Measurements from ENCODE around the gene NHLRC1. TPM values are rescaled to one million over a fixed set of nuclear protein-coding genes. Genes with fewer than 3 reads are reported as not detected.
A peak's percentile ranks its signal among the peaks of the same experiment; 100 is the strongest.

NHLRC1 gene
- total RNA-seq, 1 experiment from 2014 or later: not detected

DNA sequence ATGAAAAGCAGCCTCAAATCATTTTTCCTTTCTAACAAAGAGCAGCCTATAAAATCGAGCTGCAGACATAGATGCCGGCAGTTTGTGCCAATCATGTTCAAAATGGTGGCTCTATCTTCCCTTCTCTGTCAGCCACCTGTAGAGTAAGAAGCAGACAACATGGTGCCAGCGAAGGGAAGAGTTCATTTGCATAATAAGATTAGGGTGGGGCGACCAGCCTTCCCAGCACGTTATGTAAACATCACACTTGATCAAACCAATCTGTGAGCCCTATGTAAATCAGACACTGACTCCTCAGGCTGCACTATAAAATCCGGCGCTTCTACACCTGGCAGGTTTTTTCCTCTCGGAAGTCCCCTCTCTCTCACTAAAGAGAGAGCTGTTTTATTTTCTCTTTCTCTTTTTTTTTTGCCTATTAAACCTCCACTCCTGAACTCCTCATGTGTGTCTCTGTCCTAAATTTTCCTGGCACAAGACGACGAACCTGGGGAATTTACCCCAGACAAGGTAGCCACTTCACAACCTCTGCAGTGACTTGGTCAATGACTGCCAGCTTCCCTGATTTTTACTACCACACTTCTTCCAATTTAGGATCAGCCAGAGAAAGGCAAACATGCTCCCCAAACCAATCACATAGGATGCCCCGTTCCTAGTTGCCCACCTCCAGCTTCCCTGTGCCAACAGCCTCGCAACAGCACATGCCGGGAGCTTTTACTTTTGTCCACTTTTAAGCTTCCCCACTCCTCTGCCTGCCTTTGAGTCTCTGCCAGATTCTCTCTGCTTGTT is 19.5 kb upstream of the NHLRC1 start:
- in situ Hi-C loops (cut with HindIII; ENCODE audit: low sequenced_read_pairs): no loop called here
- no peak for DNase-seq (ENCODE audit: low spot score)

DNA sequence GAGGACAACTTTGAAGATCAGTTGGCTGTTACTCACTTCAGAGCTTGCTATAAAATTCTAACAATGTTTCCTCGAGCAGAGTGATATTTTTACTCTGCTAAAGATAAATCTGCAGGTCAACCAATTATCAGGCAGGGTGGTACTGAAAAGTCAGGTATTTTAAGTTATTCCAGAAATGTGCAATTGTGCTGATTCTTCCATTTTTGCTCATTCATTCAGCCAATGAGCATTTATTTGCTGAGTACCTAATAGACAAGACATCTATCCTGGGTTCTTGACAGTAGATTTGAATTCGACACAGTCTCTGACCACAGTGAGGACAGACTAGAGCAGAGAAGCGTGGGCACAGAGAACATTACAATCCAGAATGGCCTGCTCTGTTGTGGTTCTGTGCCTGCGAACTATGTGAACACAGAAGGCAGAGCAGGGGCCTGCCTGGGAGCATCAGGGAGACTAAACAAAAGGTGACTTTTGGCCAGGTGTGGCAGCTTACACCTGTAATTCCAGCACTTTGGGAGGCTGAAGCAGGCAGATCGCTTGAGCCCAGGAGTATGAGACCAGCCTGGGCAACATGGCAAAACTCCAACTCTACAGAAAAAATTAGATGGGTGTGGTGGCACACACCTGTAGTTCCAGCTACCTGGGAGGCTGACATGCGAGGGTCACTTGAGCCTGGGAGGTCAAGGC is 17.6 kb upstream of the NHLRC1 start:
- no peak for DNase-seq (ENCODE audit: low spot score)
- in situ Hi-C loops (cut with HindIII; ENCODE audit: low sequenced_read_pairs): no loop called here

DNA sequence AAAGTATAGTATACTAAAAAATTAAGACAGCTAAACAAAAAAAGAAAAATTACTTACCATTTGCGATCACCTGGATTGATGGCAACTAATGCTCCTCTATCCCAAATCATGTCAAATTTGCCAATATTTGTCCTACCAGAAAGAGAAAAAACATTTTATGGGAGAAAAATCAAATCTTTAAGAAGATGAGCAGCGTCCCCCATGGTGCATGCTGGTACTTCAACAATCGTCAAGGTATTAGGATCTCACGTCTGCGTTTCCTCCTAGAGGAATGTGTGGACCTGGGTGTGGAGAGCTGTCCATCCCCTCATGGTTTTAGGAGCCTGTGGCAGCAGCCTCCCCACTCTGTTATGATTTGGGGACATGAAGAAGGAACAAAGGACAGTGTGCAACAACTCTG is 16.4 kb upstream of the NHLRC1 start:
- no peak for DNase-seq (ENCODE audit: low spot score)
- in situ Hi-C loops (cut with HindIII; ENCODE audit: low sequenced_read_pairs): no loop called here

DNA sequence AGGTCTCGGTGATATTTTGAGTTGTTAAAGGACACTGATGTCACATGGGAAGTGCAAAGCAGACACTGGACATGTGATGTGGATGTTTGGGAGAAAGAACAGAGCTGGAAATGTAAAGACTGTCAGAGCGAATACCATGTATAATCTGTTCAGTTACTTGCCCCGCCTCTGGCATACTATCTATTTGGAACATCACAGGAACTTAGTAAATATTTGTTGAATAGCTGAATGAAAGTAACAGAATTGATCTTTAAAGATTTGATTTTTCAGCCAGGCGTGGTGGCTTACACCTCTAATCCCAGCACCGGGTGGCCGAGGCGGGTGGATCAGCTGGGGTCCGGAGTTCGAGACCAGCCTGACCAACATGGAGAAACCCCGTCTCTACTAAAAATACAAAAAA is 13.8 kb upstream of the NHLRC1 start:
- DNase-seq (ENCODE audit: low spot score): no peak
- in situ Hi-C loops (cut with HindIII; ENCODE audit: low sequenced_read_pairs): no loop called here

DNA sequence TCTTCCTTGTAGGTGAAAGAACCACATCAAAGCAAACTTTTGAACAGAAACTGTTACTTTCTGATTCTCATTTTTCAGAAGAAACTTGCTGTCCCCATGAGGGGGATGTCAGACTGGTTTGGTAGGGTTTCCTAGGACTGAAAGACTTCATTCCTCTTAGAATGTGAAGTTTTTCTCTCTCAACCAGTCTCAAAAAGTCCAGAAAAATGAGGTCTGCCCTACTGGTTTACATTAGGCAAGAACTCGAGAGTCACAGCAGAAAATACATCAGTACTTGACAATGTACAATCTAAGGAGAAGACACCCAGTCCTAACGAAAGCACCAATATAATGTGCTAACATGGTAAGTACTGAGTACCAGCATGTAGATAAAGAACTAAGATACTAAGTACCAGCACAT is 12.7 kb upstream of the NHLRC1 start:
- DNase-seq (ENCODE audit: low spot score): no peak
- in situ Hi-C loops (cut with HindIII; ENCODE audit: low sequenced_read_pairs): no loop called here

DNA sequence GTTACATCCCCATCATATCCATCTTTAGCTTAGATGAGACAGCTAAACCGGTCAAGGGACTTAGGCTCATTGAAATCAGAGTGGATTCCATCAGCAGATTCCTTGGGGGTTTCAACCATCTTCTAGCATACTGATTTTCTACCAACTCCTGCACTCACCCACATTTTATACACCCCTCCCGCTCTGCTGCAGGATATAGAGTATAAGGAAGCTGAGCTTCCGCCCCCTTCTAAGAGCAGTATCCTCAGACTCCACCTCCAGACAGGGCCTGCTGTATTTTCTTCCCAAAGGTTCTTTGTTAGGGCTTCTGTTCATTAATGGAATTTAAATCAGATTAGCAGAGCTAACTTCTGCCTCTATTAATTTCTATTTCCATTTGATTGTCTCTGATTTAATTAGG is 9.9 kb upstream of the NHLRC1 start:
- DNase-seq (ENCODE audit: low spot score): no peak
- in situ Hi-C loops (cut with HindIII; ENCODE audit: low sequenced_read_pairs): no loop called here

DNA sequence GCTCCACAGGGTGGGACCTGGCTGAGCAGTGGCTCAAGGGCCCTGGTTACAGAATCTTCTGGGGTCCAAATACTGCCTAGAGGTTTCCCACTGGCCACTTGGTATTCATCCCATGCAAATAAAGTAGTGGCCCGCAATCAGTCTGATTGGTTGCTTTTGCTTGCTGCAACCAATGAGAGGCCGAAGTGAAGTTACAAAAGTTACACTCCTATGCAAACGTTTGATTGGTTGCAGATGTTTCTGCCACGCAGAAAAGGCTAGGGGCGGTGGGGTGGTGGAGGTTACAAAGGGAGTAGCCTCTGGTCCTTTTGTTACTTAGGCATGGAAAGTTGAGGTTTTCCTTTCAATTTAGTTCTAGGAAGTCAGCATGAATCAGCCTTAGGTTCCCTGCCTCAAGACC is 3.6 kb upstream of the NHLRC1 start:
- in situ Hi-C loops (cut with HindIII; ENCODE audit: low sequenced_read_pairs): no loop called here
- DNase-seq (ENCODE audit: low spot score): no peak

DNA sequence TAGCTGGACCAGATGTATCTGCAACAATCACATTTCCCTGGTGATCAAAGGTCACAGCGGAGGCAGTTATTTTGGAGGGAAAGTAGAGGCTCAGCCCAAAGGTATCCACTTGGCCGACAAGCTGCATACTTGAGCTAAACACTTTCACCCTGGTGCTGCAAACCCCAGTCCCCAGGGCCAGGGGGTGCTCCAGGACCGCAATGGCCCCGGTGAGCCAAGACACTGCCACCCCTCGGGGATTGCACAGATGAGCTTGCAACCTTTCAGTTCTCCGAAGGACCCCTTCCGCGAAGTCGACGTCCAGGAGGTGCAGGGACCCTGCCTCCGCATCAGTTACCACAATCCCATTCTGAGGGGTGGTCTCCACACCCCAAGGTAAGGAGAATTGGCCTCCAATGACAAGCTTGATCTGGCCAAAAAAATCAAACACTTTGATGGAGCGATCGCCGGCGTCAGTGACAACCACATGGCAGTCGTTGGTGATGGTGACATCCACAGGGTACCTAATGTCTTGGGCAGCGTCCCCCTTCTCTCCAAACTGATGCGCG is 823 bp downstream of the NHLRC1 start:
- in situ Hi-C loops (cut with HindIII; ENCODE audit: low sequenced_read_pairs): no loop called here
- DNase-seq (ENCODE audit: low spot score): no peak

DNA sequence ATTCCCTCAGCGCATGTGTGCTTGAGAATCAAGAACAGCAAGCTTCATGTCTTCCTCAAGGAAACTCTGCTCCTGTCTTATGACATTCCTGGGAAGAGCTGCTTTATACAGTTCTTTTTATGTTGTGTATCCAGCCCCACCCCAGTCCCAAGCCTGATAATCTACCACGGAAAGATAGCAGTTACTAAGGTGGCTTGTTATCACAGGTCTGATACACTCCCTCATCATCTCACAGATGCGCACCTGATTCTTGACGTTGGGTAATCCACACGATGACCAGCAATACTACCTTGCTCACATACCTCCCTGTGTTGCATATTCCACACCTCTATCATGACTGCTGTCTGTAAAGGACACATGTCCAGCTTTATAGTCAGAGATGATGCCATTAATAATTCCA is 3.2 kb downstream of the NHLRC1 start:
- DNase-seq (ENCODE audit: low spot score): no peak
- in situ Hi-C loops (cut with HindIII; ENCODE audit: low sequenced_read_pairs): no loop called here

DNA sequence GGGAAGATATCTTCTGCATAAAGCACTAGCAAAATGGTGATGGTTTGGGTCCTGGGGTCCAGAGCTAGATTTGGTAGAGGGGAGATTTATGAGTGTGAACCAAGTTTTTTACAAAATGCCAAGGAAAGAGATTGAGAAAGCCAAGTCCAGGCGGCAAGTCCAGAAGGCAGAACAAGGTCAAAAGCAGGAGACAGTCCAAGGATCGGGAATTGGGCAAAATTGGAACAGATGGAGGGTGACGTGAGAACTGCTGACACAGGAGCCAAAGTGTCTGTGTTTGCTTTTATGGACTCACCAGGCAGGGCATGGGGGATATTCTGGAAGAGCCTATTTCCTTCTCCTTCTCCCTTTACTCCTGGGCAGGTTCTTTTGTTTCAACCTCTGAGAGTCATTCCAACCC is 4.1 kb downstream of the NHLRC1 start:
- in situ Hi-C loops (cut with HindIII; ENCODE audit: low sequenced_read_pairs): no loop called here
- peak; percentile 85 for DNase-seq (ENCODE audit: low spot score)

DNA sequence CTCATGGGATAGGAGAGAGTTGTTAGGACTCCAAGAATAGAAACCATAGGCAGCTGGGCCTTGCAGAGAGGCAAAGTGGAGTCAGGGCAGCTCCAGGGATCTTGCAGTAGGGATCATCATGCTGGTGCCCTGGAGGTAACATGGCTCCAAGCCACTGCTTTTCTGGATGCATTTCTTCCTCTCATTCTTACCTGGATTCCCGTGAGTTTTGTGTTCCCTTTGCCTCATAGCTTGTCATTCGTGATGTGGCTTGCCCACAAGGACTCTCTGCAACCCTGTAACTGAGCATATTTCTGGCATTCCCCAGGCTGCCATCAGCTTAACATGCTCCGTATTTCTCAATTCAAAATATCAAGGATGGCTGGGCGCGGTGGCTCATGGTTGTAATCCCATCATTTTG is 5.3 kb downstream of the NHLRC1 start:
- in situ Hi-C loops (cut with HindIII; ENCODE audit: low sequenced_read_pairs): no loop called here
- DNase-seq (ENCODE audit: low spot score): no peak

DNA sequence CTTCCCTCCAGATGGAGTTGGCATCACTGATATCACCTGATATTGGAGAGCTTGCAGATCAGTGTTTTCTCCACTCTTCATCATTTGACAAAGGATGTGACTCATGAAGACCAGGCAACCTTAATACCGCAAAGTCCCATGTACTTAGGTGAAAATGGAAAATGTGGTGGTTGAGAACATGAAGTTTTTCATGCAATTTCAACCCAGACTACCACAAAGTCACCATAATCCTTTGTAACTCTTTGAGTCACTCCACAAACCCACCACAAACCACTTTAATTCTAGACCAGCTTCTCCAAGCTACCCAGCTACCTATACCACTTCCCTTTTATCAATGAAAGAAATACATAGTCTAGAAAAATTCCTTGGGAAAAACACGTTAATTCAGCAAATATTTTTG is 7.1 kb downstream of the NHLRC1 start:
- in situ Hi-C loops (cut with HindIII; ENCODE audit: low sequenced_read_pairs): no loop called here
- DNase-seq (ENCODE audit: low spot score): no peak

DNA sequence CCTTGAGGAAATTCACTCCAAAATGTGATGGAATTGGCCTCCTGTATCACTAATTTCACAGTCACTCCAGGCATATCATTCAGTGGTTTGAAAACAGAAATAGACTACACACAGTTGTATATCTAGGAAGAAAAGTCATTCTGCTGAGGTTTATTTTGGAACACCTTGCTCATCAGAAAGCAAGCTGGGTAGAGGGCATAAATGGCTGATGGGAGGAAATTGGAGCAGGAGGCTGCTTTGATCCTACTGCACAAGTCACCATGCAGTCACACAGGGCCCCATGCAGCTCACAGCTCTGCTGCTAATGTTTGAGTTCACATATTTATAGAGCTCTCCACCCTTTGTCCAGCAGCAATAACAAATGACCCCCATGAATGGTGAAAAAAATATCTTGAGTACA is 12.3 kb downstream of the NHLRC1 start:
- in situ Hi-C loops (cut with HindIII; ENCODE audit: low sequenced_read_pairs): no loop called here
- DNase-seq (ENCODE audit: low spot score): no peak

DNA sequence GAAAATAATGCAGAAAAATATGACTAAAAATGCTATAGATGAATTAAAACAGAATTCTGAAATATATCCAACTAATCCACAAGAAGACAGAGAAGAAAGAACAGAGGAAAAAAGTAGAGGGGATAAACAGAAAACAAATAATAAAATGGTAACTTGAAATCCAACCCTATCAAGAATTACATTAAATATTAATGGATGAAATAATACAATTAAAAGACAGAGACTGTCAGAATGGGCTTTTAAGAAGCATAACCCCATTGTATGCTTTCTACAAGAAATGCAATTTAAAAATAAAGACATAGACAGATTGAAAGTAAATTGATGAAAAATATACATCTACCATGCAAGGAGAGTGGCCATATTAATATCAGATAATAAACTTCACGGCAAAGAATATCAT is 15.4 kb downstream of the NHLRC1 start:
- no peak for DNase-seq (ENCODE audit: low spot score)
- in situ Hi-C loops (cut with HindIII; ENCODE audit: low sequenced_read_pairs): no loop called here

DNA sequence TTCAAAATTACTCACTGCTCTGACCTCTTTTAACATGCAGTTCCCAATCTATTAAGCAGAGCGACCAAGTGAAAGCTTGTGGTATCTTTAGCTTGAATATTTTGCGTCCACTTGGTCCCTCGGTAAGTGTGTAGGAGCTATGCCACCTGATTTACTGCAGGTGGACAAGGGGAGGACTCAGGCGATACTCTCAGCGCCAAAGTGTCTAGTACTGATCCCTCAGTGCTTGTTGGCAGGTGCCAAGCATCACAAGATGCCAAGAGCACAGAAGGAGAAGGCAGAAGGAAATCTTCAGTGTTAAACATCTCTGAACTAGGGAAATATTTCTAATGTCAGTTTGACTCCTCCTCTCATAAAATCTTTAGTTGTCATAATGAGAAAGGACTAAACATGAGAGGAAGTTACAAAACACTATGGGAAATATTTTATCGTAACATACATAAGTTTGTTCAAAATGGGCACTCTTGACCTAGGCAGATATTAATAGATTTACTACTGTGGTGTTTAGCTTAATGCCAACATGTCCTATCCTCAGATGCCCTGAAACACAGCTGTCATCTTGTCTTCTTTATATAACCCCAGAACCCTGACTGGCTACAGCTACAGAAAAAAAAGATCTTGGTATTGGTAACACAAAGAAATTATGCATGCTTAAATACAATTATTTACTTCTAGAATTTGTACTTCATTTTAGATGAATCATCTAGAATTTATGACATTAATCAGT is 19.5 kb downstream of the NHLRC1 start:
- peak; percentile 56 for DNase-seq (ENCODE audit: low spot score)
- in situ Hi-C loops (cut with HindIII; ENCODE audit: low sequenced_read_pairs): no loop called here

DNA sequence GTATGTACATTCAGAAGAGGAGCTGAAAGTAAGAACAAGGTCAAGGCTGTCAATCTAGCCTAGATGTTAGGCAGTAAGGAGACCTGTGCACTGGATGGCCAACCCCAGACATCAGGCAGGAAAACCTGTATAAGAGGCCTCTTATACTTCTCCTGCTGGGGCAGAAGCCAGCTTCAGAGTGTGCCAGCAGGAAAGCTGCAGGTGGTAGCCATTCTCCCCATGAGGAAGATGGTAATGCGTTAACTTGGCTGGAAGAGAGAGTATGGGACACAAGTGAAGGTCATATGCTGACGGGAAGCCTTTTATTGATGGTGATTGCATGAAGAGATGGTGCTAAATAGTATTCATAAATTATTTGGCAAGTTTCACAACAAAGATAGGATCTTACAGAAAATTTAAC is 20.6 kb downstream of the NHLRC1 start:
- DNase-seq (ENCODE audit: low spot score): peak; percentile 53
- in situ Hi-C loops (cut with HindIII; ENCODE audit: low sequenced_read_pairs): no loop called here

DNA sequence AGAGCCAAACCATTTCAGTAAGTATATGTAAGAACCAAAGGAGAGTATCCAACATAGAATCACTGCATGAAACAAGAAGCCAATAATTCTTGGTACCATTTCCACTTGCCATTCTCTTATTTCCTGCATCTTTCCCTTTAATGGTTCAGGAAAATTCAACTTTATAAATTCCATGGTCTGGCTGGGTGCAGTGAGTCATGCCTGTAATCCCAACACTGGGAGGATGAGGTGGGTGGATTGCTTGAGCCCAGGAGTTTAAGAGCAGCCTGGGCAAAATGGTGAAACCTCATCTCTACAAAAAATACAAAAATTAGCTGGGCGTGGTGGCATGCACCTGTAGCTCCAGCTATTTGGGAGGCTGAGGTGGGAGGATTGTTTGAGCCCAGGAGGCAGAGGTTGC is 21.2 kb downstream of the NHLRC1 start:
- in situ Hi-C loops (cut with HindIII; ENCODE audit: low sequenced_read_pairs): no loop called here
- no peak for DNase-seq (ENCODE audit: low spot score)

DNA sequence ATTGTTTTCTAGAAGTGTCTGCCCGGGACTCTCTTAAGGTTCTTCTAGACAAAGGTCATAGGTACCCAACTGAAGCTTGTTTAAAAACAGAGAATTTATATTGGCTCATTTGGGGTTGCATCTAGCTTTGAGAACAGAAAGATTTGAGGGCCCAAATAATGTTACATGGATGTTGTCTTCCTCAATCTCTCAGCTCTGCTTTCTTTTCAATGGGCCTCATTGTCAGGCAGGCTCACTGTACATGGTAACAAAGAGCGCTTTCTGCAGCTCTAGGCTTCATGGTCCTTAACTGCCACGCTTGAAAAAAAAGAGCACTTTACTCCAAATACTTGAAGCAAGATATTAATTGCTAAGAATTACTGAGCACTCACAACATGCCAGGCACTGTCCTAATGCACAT is 22.2 kb downstream of the NHLRC1 start:
- DNase-seq (ENCODE audit: low spot score): no peak
- in situ Hi-C loops (cut with HindIII; ENCODE audit: low sequenced_read_pairs): no loop called here

DNA sequence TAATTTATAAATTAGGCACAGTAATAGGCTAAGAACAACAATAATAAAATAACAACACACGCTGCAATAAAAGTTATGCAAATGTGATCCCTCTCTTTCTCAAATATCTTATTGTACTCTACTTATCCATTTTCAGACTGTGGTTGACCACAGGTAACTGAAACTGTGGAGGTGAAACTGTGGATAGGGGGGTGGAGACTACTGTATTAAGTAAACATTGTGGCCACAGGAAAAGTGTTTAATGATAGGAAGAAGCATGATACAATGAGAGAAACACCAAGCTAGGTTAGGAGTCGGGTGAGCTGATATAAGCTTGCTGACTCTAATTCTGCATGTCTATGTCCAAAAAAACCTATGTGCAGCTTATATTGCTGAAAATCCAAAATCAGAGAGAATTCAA is 23.0 kb downstream of the NHLRC1 start:
- no peak for DNase-seq (ENCODE audit: low spot score)
- in situ Hi-C loops (cut with HindIII; ENCODE audit: low sequenced_read_pairs): no loop called here

DNA sequence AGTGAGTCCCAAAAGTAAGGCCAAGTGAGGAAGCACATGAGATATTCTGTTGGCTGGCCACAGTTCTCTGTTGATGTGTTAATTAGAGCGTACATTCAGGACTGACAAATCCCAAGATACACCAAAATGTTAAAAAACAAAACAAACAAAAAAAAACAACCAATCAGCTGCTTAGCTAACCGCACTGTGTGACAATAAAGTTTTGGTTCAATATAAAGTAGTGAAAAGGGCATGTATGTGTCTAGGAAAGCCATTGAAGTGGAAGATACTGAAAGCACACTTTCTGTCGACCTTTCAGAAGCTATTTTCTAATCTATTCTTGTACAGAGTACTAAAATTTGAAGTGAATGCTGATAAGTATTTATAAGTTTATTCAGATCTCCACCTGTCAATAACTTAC is 26.1 kb downstream of the NHLRC1 start:
- no peak for DNase-seq (ENCODE audit: low spot score)
- in situ Hi-C loops (cut with HindIII; ENCODE audit: low sequenced_read_pairs): no loop called here
